Breast epithelium (tissue), 3 donors: Measurements from ENCODE around the gene HLA-DQB1.

Experiments used
- POLR2A ChIP-seq: fragments of 450-650 bp; IDR thresholded peaks from one replicate; pipeline ENCODE4 v1.6.1; 2016; ENCODE audit warnings: antibody characterized with exemption, mild to moderate bottlenecking, moderate library complexity
- TF ChIP-seq, protein P1 (sequence below), 3 donors: fragments of 450-650 bp; IDR thresholded peaks; one replicate each; pipeline ENCODE4 v1.5.1; 2016 to 2017; ENCODE audit warnings: antibody characterized with exemption in 3 of 3, mild to moderate bottlenecking in 3 of 3, moderate library complexity in 3 of 3

DNA sequence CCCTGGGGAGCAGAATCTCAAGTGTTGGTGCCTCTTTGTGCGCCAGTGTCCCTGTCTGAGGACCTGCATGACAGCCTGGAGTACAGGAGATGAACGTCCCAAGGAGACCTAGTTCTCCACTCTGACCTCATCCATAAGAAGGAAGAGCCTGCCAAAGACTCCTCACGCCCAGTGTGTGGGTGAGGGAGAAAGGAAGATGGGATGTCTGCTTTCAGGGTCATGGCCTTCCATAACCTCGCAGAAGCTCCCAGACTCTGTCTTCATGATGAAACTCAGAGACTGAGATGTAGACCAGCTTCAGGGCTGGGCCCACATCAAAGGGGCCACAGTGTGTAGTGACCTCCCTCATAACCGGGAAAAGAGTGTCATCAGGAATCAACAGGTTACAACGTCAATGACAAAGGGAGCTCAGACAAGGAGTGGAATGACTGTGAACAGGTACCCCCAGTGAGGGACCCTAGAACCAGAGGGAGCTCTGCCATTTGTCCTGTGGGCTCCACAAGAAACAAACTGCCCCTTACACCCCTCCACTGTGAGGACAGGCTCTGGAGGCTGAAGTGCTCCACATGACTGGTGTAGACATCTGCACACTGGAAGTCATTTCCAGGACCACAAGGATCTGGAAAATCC lies 8.1 kb downstream of the HLA-DQB1 start:
- TF ChIP-seq, protein P1, sequence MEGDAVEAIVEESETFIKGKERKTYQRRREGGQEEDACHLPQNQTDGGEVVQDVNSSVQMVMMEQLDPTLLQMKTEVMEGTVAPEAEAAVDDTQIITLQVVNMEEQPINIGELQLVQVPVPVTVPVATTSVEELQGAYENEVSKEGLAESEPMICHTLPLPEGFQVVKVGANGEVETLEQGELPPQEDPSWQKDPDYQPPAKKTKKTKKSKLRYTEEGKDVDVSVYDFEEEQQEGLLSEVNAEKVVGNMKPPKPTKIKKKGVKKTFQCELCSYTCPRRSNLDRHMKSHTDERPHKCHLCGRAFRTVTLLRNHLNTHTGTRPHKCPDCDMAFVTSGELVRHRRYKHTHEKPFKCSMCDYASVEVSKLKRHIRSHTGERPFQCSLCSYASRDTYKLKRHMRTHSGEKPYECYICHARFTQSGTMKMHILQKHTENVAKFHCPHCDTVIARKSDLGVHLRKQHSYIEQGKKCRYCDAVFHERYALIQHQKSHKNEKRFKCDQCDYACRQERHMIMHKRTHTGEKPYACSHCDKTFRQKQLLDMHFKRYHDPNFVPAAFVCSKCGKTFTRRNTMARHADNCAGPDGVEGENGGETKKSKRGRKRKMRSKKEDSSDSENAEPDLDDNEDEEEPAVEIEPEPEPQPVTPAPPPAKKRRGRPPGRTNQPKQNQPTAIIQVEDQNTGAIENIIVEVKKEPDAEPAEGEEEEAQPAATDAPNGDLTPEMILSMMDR (IDR thresholded peaks at IDR 0.05) = no peak
- no peak for TF ChIP-seq POLR2A
